ENCODE results near the gene BEGAIN. TPM values are rescaled to one million over a fixed set of nuclear protein-coding genes. Genes with fewer than 3 reads are reported as not detected.

Gene BEGAIN
- total RNA-seq, 1 donor from 2014 or later = 3.2 TPM

DNA sequence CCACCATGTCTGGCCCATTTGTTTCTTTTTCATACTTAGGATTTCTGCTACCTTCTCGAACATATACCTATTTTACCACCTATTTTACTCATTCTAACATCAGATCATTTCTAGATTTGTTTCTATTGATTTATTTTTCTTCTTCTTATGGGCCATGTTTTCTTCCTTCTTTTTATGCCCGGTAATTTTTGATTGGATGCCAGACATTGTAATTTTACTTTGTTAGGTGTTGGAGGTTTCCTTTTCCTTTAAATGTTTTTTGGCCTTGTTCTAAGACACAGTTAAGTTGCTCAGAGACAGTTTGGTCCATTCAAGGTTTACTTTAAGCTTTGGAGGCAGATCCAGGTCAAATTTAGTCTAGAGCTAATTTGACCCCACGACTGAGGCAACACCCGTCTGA, 14.7 kb upstream of the BEGAIN start:
- Histone ChIP-seq H3K27me3 (ENCODE audit: control insufficient read depth, insufficient read depth, low read length) (peaks cover 38% of the 10 kb centered on the region), H3K4me3 (ENCODE audit: low read depth, low read length) (no peak overlapping the region), H3K36me3 (ENCODE audit: control insufficient read depth, insufficient read depth, low read length) (no peaks in the 10 kb centered on the region)
- no peak for TF ChIP-seq CTCF (IDR thresholded peaks at IDR 0.05; ENCODE audit: insufficient read depth, low read length, poor library complexity, severe bottlenecking)
- DNase-seq (ENCODE audit: low read depth) = no peak

- no peak for DNase-seq (ENCODE audit: low read depth)
- TF ChIP-seq CTCF (IDR thresholded peaks at IDR 0.05; ENCODE audit: insufficient read depth, low read length, poor library complexity, severe bottlenecking) = no peak
- Histone ChIP-seq H3K4me3 (ENCODE audit: low read depth, low read length) (no peak overlapping the region), H3K36me3 (ENCODE audit: control insufficient read depth, insufficient read depth, low read length) (no peaks in the 10 kb centered on the region), H3K27me3 (ENCODE audit: control insufficient read depth, insufficient read depth, low read length) (peaks cover 30% of the 10 kb centered on the region)
Measured at GRCh38 chr14:100601064-100601463, 13.8 kb upstream of the BEGAIN start.

GRCh38 chr14:100599981-100600380, 12.8 kb upstream of the BEGAIN start:
- no peak for TF ChIP-seq CTCF (IDR thresholded peaks at IDR 0.05; ENCODE audit: insufficient read depth, low read length, poor library complexity, severe bottlenecking)

GRCh38 chr14:100594625-100594951, 7.4 kb upstream of the BEGAIN start:
- Histone ChIP-seq H3K4me3 (ENCODE audit: low read depth, low read length) (no peak overlapping the region), H3K36me3 (ENCODE audit: control insufficient read depth, insufficient read depth, low read length) (no peaks in the 10 kb centered on the region), H3K27me3 (ENCODE audit: control insufficient read depth, insufficient read depth, low read length) (peaks cover 49% of the 10 kb centered on the region)
- no peak for DNase-seq (ENCODE audit: low read depth)
- TF ChIP-seq CTCF (IDR thresholded peaks at IDR 0.05; ENCODE audit: insufficient read depth, low read length, poor library complexity, severe bottlenecking) = no peak

More at GRCh38 chr14:100599981-100600380, 12.8 kb upstream of the BEGAIN start:
- Histone ChIP-seq H3K4me3 (ENCODE audit: low read depth, low read length) (no peak overlapping the region), H3K27me3 (ENCODE audit: control insufficient read depth, insufficient read depth, low read length) (peaks cover 28% of the 10 kb centered on the region), H3K36me3 (ENCODE audit: control insufficient read depth, insufficient read depth, low read length) (no peaks in the 10 kb centered on the region)
- no peak for DNase-seq (ENCODE audit: low read depth)

DNA sequence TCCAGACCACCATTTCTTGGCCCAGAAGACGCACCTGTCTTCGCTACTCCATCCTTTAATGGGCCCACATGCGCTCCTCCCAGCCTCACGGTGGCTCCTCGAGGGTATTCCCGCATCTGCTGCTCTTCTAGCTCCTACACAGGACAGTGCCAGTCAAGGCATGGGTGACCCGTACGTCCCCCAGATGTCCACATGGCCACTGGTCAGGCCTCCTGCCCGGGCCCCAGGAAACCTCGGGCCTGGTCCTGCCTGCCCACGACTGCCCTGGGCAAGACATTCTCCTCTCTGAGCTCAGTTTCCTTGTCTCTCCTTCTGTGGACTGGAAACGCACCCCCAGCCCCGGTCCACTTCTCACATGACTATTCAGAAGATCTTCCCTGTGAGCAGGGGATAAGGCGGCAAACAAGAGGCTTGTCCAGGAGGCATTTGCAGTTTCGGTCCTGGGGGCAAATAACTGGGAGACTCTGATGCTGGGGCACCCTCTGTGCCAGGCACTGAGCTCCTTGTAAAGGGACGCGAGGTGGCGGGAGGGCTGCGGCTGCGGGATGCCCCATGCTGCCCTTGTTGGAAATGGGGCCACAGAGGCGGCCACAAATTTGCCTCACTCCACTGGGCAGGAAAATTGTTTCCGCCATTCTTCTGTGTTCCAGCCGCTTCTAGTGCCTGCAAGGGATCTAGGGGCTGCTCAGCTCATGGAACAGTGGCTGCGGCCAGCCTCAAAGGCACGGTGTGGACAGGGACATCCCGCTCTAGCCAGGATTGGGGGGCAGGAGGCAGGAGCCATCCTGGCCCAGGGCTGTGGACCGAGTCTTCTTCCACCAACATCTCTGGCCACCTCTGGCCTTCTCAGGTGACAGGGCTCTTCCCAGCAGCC, 6.8 kb upstream of the BEGAIN start:
- Histone ChIP-seq H3K27me3 (ENCODE audit: control insufficient read depth, insufficient read depth, low read length) (peaks cover 51% of the 10 kb centered on the region), H3K36me3 (ENCODE audit: control insufficient read depth, insufficient read depth, low read length) (no peaks in the 10 kb centered on the region), H3K4me3 (ENCODE audit: low read depth, low read length) (no peak overlapping the region)
- DNase-seq (ENCODE audit: low read depth) = no peak
- TF ChIP-seq CTCF (IDR thresholded peaks at IDR 0.05; ENCODE audit: insufficient read depth, low read length, poor library complexity, severe bottlenecking) = no peak

- H3K4me3 ChIP-seq (ENCODE audit: low read depth, low read length) = no peak overlapping the region
- DNase-seq (ENCODE audit: low read depth) = no peak
- no peaks in the 10 kb centered on the region for H3K36me3 ChIP-seq (ENCODE audit: control insufficient read depth, insufficient read depth, low read length)
- TF ChIP-seq CTCF (IDR thresholded peaks at IDR 0.05; ENCODE audit: insufficient read depth, low read length, poor library complexity, severe bottlenecking) = no peak
- peaks cover 58% of the 10 kb centered on the region for H3K27me3 ChIP-seq (ENCODE audit: control insufficient read depth, insufficient read depth, low read length)
Measured at GRCh38 chr14:100592972-100593371, 5.8 kb upstream of the BEGAIN start.
